Hepatocyte (in vitro differentiated cells): ENCODE data around the gene PPP2R2B.

Source experiments
- CTCF ChIP-seq: fragments of 200-600 bp; sonication (generic); IDR thresholded peaks from 2 replicates; pipeline ENCODE4 v1.5.1; 2016; ENCODE audit warnings: antibody characterized with exemption, mild to moderate bottlenecking; ENCODE audit not compliant: poor library complexity
- EZH2 ChIP-seq: fragments of 200-600 bp; sonication (generic); IDR thresholded peaks from 2 replicates; pipeline ENCODE4 v1.6.1; 2016; ENCODE audit warnings: antibody characterized with exemption, mild to moderate bottlenecking, borderline replicate concordance

- TF ChIP-seq CTCF (no peak), EZH2 (no peak)
These were observed 175.1 kb downstream of the PPP2R2B start for GRCh38 chr5:146703499-146703898.
